OCI-LY1 (cell line): ENCODE results near the gene PCDHA1.

Experiments
- CTCF ChIP-seq: fragments of 200-600 bp; sonication (generic), shearing (Covaris generic); IDR thresholded peaks from 2 replicates; pipeline ENCODE4 v1.5.1; 2017; ENCODE audit warnings: mild to moderate bottlenecking, antibody characterized with exemption, low read length, moderate library complexity, mixed read lengths
- EZH2 ChIP-seq: fragments of 200-600 bp; sonication (generic), shearing (Covaris generic); IDR thresholded peaks from 2 replicates; pipeline ENCODE4 v1.8.0; 2017; ENCODE audit warnings: borderline replicate concordance, mixed run types, mild to moderate bottlenecking, antibody characterized with exemption, low read length, moderate library complexity, mixed read lengths

GRCh38 chr5:141003031-141003430, 217.1 kb downstream of the PCDHA1 start:
- no peak for TF ChIP-seq CTCF
- no peak for TF ChIP-seq EZH2
